Upper lobe of left lung (tissue), 4 donors: ENCODE data around the gene OR5M8.

Experiments
- CTCF ChIP-seq, 6 experiments: fragments of 450-650 bp in 4 of 6; fragments of 200-600 bp in 2 of 6; sonication (generic) in 2 of 6; IDR thresholded peaks; one replicate each; pipeline ENCODE4 v1.5.1; 2016 to 2019; ENCODE audit warnings: antibody characterized with exemption in 6 of 6
- POLR2AphosphoS5 ChIP-seq, 2 donors: sonication (generic); formaldehyde crosslinking; IDR thresholded peaks; one replicate each; pipeline ENCODE4 v1.5.1; 2017; ENCODE audit warnings: antibody characterized with exemption in 2 of 2

- TF ChIP-seq CTCF (IDR thresholded peaks at IDR 0.05), result no peak
- TF ChIP-seq POLR2AphosphoS5 (IDR thresholded peaks at IDR 0.05), result no peak
Measured at GRCh38 chr11:56522008-56522407, 30.8 kb upstream of the OR5M8 start.
